Ovary (tissue), 9 donors: Measurements from ENCODE around the gene FLYWCH1. TPM values are rescaled to one million over a fixed set of nuclear protein-coding genes. Genes with fewer than 3 reads are reported as not detected.

ENCODE experiments used
- DNase-seq, 5 donors: peaks; one replicate each; pipeline ENCODE4 v3.0.0-alpha.2; 2019 to 2020
- H3K27ac ChIP-seq, 2 donors: fragments of 200-600 bp; one replicate each; pipeline versions ENCODE4 v1.5.1 to v1.8.0; 2019 to 2022
- H3K27me3 ChIP-seq: fragments of 200-600 bp; one replicate; pipeline ENCODE4 v1.8.0; 2022
- H3K36me3 ChIP-seq: fragments of 200-600 bp; sonication (generic); one replicate; pipeline ENCODE4 v1.5.1; 2019
- H3K4me1 ChIP-seq: one replicate; pipeline ENCODE4 v1.8.1; 2013; ENCODE audit warnings: mild to moderate bottlenecking, moderate library complexity; ENCODE audit not compliant: insufficient read depth
- H3K4me3 ChIP-seq: fragments of 200-600 bp; sonication (generic); one replicate; pipeline ENCODE4 v1.5.1; 2017
- H3K9me3 ChIP-seq, 2 donors: fragments of 200-600 bp in 1 of 2; sonication (generic) in 1 of 2; one replicate each; pipeline versions ENCODE4 v1.5.1 to v1.8.1; 2013 to 2019; ENCODE audit warnings: mild to moderate bottlenecking in 1 of 2, moderate library complexity in 1 of 2
- CTCF ChIP-seq, 3 donors: fragments of 450-650 bp in 2 of 3; fragments of 200-600 bp in 1 of 3; IDR thresholded peaks; one replicate each; pipeline versions ENCODE4 v1.5.1 to v1.8.0; 2016 to 2022; ENCODE audit warnings: antibody characterized with exemption in 3 of 3, mild to moderate bottlenecking in 1 of 3
- EP300 ChIP-seq: sonication (generic); formaldehyde crosslinking; IDR thresholded peaks from one replicate; pipeline ENCODE4 v1.6.1; 2017; ENCODE audit warnings: antibody characterized with exemption
- POLR2A ChIP-seq: fragments of 450-650 bp; IDR thresholded peaks from one replicate; pipeline ENCODE4 v1.6.1; 2017; ENCODE audit warnings: antibody characterized with exemption, mild to moderate bottlenecking, moderate library complexity
- WGBS, 3 donors: extraction: QIAGEN DNeasy Blood & Tissue Kit in 1 of 3; methylation state at CpG; one replicate each; pipeline versions ENCODE4 v1.1.5 to v1.1.7; 2013 to 2017; 5-methylcytosine and 5-hydroxymethylcytosine counted together
- intact Hi-C, 4 donors: fragments of 100-400 bp; cut with DNase I; formaldehyde crosslinking; loops; one replicate each; pipeline versions ENCODE4 v1.11.0 to v1.15.1; 2022 to 2023
- polyA plus RNA-seq, 2 donors: library from polyadenylated mRNA; stranded (reverse); fragments of 200-250 nt in 1 of 2; fragments of 350-450 nt in 1 of 2; fragmentation: Illumina TruSeq in 1 of 2; extraction: RNeasy Lipid Tissue Mini Kit (QIAGEN cat#74804) in 1 of 2; gene quantifications; one replicate each; pipeline ENCODE4 v1.2.3, GENCODE V29; 2013 to 2014
- total RNA-seq, 7 donors: library from RNA; depleted of rRNA in 2 of 7; stranded (reverse); fragments of >200 nt in 2 of 7; fragmentation: NEBNext Ultra II Directional in 3 of 7; extraction: Animal tissue kit (Norgen Biotek cat#: 25700) in 3 of 7; gene quantifications; one replicate each; pipeline versions ENCODE4 v1.1.0 to v1.2.4, GENCODE V29; 2016 to 2023
- donor health status: DM: no; HTN: no; CAD: no; lungs with moderate emphysema.
- donor health status: DM: no; HTN: no; CAD: no.
- donor health status: Bipolar disorder and iron deficiency.
- donor health status: DM: yes; HTN: yes; CAD: no.
- donor health status: DM: no; HTN: no; CAD: no.
- donor health status: DM: yes; HTN: yes; CAD: no.

Gene FLYWCH1
- total and polyA plus RNA-seq, 9 donors, result 2.2 to 66.9 (median 39.0) TPM

- intact Hi-C loops, result no loop called here
- no peaks in the 10 kb centered on the region for H3K27me3 ChIP-seq
- DNase-seq, result no peak
- WGBS, 3 donors, result 70 to 83% (median 71%) methylated on average over 15 to 17 of the region's 17 CpGs
- peaks cover 2% of the 10 kb centered on the region for H3K4me1 ChIP-seq
- H3K4me3 ChIP-seq, result no peak overlapping the region
- TF ChIP-seq POLR2A, result no peak
- TF ChIP-seq CTCF (IDR thresholded peaks at IDR 0.05), result no peak
- no peak for TF ChIP-seq EP300
- no peaks in the 10 kb centered on the region for H3K36me3 ChIP-seq
- no peaks in the 10 kb centered on the region for H3K9me3 ChIP-seq
- no peak overlapping the region for H3K27ac ChIP-seq
Measured at GRCh38 chr16:2986623-2987188, 75.0 kb downstream of the FLYWCH1 start.

GRCh38 chr16:2987286-2987685 is 75.6 kb downstream of the FLYWCH1 start:
- intact Hi-C loops, result no loop called here
- H3K9me3 ChIP-seq, result no peaks in the 10 kb centered on the region
- no peak for DNase-seq
- H3K4me3 ChIP-seq, result no peak overlapping the region
- no peak overlapping the region for H3K27ac ChIP-seq
- 87 to 88% (median 88%) methylated on average over 9 of the region's 9 CpGs for WGBS, 3 donors
- no peak for TF ChIP-seq EP300
- no peak for TF ChIP-seq CTCF (IDR thresholded peaks at IDR 0.05)
- H3K36me3 ChIP-seq, result no peaks in the 10 kb centered on the region
- peaks cover 2% of the 10 kb centered on the region for H3K4me1 ChIP-seq
- no peaks in the 10 kb centered on the region for H3K27me3 ChIP-seq

DNA sequence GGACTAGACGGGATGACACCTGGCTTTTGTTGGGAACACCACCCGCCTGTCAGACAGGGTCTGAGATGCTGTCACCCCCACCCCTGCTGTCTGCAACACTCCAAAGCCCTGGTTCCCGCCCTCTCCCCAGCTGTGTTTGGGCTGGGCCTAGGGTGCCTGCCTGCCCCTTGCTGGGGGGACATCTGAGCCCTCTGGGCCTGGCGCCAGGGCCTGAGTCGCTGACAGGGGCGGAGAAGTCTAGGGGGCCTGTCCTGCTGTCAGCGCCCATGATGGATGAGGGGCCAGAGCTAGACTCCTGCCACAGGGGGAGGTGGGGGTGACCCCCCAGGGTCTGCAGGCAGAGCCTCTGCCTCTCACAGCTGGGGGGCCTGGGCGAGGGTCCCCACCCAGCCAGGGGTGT is 76.1 kb downstream of the FLYWCH1 start:
- Histone ChIP-seq H3K27me3 (no peaks in the 10 kb centered on the region), H3K9me3 (no peaks in the 10 kb centered on the region), H3K4me3 (no peak overlapping the region), H3K36me3 (no peaks in the 10 kb centered on the region), H3K27ac (no peak overlapping the region), H3K4me1 (peaks cover 2% of the 10 kb centered on the region)
- DNase-seq, result no peak
- no peak for TF ChIP-seq EP300
- no peak for TF ChIP-seq CTCF (IDR thresholded peaks at IDR 0.05)
- no peak for TF ChIP-seq POLR2A
- 57 to 72% (median 65%) methylated on average over 6 to 8 of the region's 8 CpGs for WGBS, 3 donors
- intact Hi-C loops, result no loop called here

GRCh38 chr16:2988590-2989099 is 76.9 kb downstream of the FLYWCH1 start:
- no peak for TF ChIP-seq POLR2A
- no peak for TF ChIP-seq CTCF (IDR thresholded peaks at IDR 0.05)
- TF ChIP-seq EP300, result no peak
- intact Hi-C loops, result no loop called here
- no peak for DNase-seq
- H3K4me3 ChIP-seq, result no peak overlapping the region
- no peaks in the 10 kb centered on the region for H3K27me3 ChIP-seq
- H3K27ac ChIP-seq, result no peak overlapping the region
- H3K9me3 ChIP-seq, result no peaks in the 10 kb centered on the region
- H3K4me1 ChIP-seq, result peaks cover 2% of the 10 kb centered on the region
- no peaks in the 10 kb centered on the region for H3K36me3 ChIP-seq
- WGBS, 3 donors, result 51 to 60% (median 54%) methylated on average over 8 of the region's 8 CpGs
